ENCODE data around the gene TSPAN18. TPM values are rescaled to one million over a fixed set of nuclear protein-coding genes. Genes with fewer than 3 reads are reported as not detected.

The TSPAN18 gene
- total RNA-seq, 1 experiment from 2014 or later = 18.3 TPM

GRCh38 chr11:44840521-44841251 lies 113.9 kb downstream of the TSPAN18 start:
- Histone ChIP-seq H3K4me2 (ENCODE audit: low read length) (no peak overlapping the region), H3K9me3 (ENCODE audit: control insufficient read depth in 1 of 2, insufficient read depth in 1 of 2, low read depth in 1 of 2, low read length in 2 of 2) (no peaks in the 10 kb centered on the region), H4K20me1 (ENCODE audit: insufficient read depth) (no peaks in the 10 kb centered on the region), H3K4me3 (replicated peaks in 1 of 2; ENCODE audit: low read depth in 1 of 2, low read length in 2 of 2) (no peak overlapping the region), H3K27me3 (ENCODE audit: insufficient read depth, low read length) (no peaks in the 10 kb centered on the region), H3K27ac (ENCODE audit: low read depth, low read length) (no peak overlapping the region), H2AFZ (ENCODE audit: low read depth, low read length, poor library complexity, severe bottlenecking) (no peak overlapping the region), H3K4me1 (ENCODE audit: control insufficient read depth in 1 of 2, insufficient read depth in 2 of 2, low read length in 2 of 2) (no peaks in the 10 kb centered on the region), H3K79me2 (ENCODE audit: insufficient read depth, low read length) (no peaks in the 10 kb centered on the region), H3K36me3 (ENCODE audit: control insufficient read depth in 1 of 2, insufficient read depth in 2 of 2, low read length in 2 of 2) (no peaks in the 10 kb centered on the region), H3K9me2 (ENCODE audit: insufficient read depth) (no peaks in the 10 kb centered on the region), H3K9ac (ENCODE audit: low read length) (no peak overlapping the region)
- DNase-seq (ENCODE audit: low read depth, low spot score) = no peak
- ATAC-seq = no peak
- BruUV-seq (replicated peaks) = no TSS peak
- TF ChIP-seq YY1 (IDR thresholded peaks at IDR 0.05; ENCODE audit: extremely low read depth, insufficient replicate concordance, low read depth, low read length) (no peak), SRF (IDR thresholded peaks at IDR 0.05; ENCODE audit: low read depth) (no peak), REST (IDR thresholded peaks at IDR 0.05; ENCODE audit: low read depth) (no peak)
- TF ChIP-seq, protein P1, sequence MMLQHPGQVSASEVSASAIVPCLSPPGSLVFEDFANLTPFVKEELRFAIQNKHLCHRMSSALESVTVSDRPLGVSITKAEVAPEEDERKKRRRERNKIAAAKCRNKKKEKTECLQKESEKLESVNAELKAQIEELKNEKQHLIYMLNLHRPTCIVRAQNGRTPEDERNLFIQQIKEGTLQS (IDR thresholded peaks at IDR 0.05) = no peak
- RAD21 ChIA-PET (ENCODE audit: low non-redundant PET in 1 of 2, low total read pairs in 2 of 2, uncharacterized antibody in 2 of 2, unreplicated experiment in 2 of 2) = no interaction called here
- CTCF ChIA-PET = no interaction called here
- intact Hi-C loops (cut with micrococcal nuclease) = no loop called here
- POLR2A ChIA-PET = no interaction called here

DNA sequence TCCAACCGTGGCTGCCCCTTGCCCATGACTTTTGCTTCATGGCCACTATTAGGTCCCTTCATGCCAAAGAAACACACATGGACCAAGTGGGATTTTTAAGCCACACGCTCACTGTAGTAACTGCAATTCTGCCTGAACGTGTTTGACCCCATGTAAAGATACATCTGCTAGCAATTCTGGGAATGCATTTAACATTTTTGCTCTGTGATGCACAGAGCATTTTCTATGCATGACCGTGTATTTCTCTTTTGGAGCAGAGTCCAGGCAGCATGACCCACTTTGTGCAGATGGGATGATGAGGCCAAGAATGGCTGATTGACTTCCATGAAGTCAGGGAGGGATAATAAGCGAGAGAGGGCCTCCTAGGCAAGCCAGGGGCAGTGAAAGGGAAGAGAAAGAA lies 115.5 kb downstream of the TSPAN18 start:
- H3K9me3 ChIP-seq (ENCODE audit: control insufficient read depth in 1 of 2, insufficient read depth in 1 of 2, low read depth in 1 of 2, low read length in 2 of 2) = 0 out of 4 replicates have a peak, but pooled peaks cover 0 to under 1% of the 10 kb centered on the region in 2 experiments
- no peaks in the 10 kb centered on the region for H3K36me3 ChIP-seq (ENCODE audit: control insufficient read depth in 1 of 2, insufficient read depth in 2 of 2, low read length in 2 of 2)
- H2AFZ ChIP-seq (ENCODE audit: low read depth, low read length, poor library complexity, severe bottlenecking) = no peak overlapping the region
- H3K4me3 ChIP-seq (replicated peaks in 1 of 2; ENCODE audit: low read depth in 1 of 2, low read length in 2 of 2) = no peak overlapping the region
- no peaks in the 10 kb centered on the region for H3K4me1 ChIP-seq (ENCODE audit: control insufficient read depth in 1 of 2, insufficient read depth in 2 of 2, low read length in 2 of 2)
- intact Hi-C loops (cut with micrococcal nuclease) = no loop called here
- H3K27me3 ChIP-seq (ENCODE audit: insufficient read depth, low read length) = no peaks in the 10 kb centered on the region
- TF ChIP-seq, protein P2, sequence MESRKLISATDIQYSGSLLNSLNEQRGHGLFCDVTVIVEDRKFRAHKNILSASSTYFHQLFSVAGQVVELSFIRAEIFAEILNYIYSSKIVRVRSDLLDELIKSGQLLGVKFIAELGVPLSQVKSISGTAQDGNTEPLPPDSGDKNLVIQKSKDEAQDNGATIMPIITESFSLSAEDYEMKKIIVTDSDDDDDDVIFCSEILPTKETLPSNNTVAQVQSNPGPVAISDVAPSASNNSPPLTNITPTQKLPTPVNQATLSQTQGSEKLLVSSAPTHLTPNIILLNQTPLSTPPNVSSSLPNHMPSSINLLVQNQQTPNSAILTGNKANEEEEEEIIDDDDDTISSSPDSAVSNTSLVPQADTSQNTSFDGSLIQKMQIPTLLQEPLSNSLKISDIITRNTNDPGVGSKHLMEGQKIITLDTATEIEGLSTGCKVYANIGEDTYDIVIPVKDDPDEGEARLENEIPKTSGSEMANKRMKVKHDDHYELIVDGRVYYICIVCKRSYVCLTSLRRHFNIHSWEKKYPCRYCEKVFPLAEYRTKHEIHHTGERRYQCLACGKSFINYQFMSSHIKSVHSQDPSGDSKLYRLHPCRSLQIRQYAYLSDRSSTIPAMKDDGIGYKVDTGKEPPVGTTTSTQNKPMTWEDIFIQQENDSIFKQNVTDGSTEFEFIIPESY (IDR thresholded peaks at IDR 0.05; ENCODE audit: extremely low read depth, insufficient replicate concordance, low read length) = no peak
- no peaks in the 10 kb centered on the region for H4K20me1 ChIP-seq (ENCODE audit: insufficient read depth)
- DNase-seq (ENCODE audit: low read depth, low spot score) (no peak), ATAC-seq (no peak)
- H3K79me2 ChIP-seq (ENCODE audit: insufficient read depth, low read length) = no peaks in the 10 kb centered on the region
- ChIA-PET RAD21 (ENCODE audit: low non-redundant PET in 1 of 2, low total read pairs in 2 of 2, uncharacterized antibody in 2 of 2, unreplicated experiment in 2 of 2) (no interaction called here), POLR2A (no interaction called here), CTCF (no interaction called here)
- no peak overlapping the region for H3K4me2 ChIP-seq (ENCODE audit: low read length)
- no peaks in the 10 kb centered on the region for H3K9me2 ChIP-seq (ENCODE audit: insufficient read depth)
- no peak overlapping the region for H3K27ac ChIP-seq (ENCODE audit: low read depth, low read length)
- no TSS peak for BruUV-seq (replicated peaks)
- no peak overlapping the region for H3K9ac ChIP-seq (ENCODE audit: low read length)

Measured in HCT116 (cell line).